SU-DHL-6 (cell line): Measurements from ENCODE around the gene ADGRD1.

Experiments
- H2AFZ ChIP-seq: fragments of 200-600 bp; sonication (generic); 2 replicates; pipeline ENCODE4 v1.6.1; 2014; ENCODE audit warnings: low read depth, mild to moderate bottlenecking, moderate library complexity, mixed read lengths, antibody characterized with exemption, low read length; ENCODE audit not compliant: severe bottlenecking
- H3F3A ChIP-seq: fragments of 200-600 bp; shearing (Covaris generic); 2 replicates; pipeline ENCODE4 v1.6.0; 2016; ENCODE audit warnings: antibody characterized with exemption, mild to moderate bottlenecking; ENCODE audit not compliant: insufficient read depth
- H3K27ac ChIP-seq: fragments of 200-600 bp; sonication (generic); 2 replicates; pipeline ENCODE4 v1.5.1; 2016; ENCODE audit warnings: low read depth, mild to moderate bottlenecking, low read length, moderate library complexity, mixed read lengths
- H3K27me3 ChIP-seq: fragments of 200-600 bp; sonication (generic), shearing (Covaris generic); 2 replicates; pipeline ENCODE4 v1.6.0; 2014; ENCODE audit warnings: mild to moderate bottlenecking, low read length
- H3K36me3 ChIP-seq: fragments of 200-600 bp; sonication (generic); 2 replicates; pipeline ENCODE4 v1.6.1; 2014; ENCODE audit warnings: mild to moderate bottlenecking, low read length, mixed read lengths
- H3K4me2 ChIP-seq: fragments of 300-600, 200-600 bp; shearing (Covaris generic), sonication (generic); 2 replicates; pipeline ENCODE4 v1.6.0; 2014; ENCODE audit warnings: low read length, low read depth, mild to moderate bottlenecking; ENCODE audit not compliant: poor library complexity, severe bottlenecking
- H3K4me3 ChIP-seq: fragments of 200-600 bp; sonication (generic); 2 replicates; pipeline ENCODE4 v1.5.1; 2014; ENCODE audit warnings: antibody characterized with exemption, low read length, mild to moderate bottlenecking, mixed read lengths; ENCODE audit not compliant: insufficient read depth, poor library complexity, severe bottlenecking
- H3K79me2 ChIP-seq: fragments of 200-600 bp; sonication (generic); 2 replicates; pipeline ENCODE4 v1.6.1; 2014; ENCODE audit warnings: mild to moderate bottlenecking, low read length, moderate library complexity; ENCODE audit not compliant: insufficient read depth
- H3K9ac ChIP-seq: fragments of 200-600 bp; sonication (generic); 2 replicates; pipeline ENCODE4 v1.7.0; 2014; ENCODE audit warnings: mild to moderate bottlenecking, low read length
- H3K9me2 ChIP-seq: fragments of 200-600 bp; sonication (generic); replicated peaks from 2 replicates; pipeline ENCODE4 v1.6.1; 2014; ENCODE audit warnings: low read length; ENCODE audit not compliant: insufficient read depth
- H3K9me3 ChIP-seq: fragments of 200-600 bp; sonication (generic); 2 replicates; pipeline ENCODE4 v1.6.1; 2014; ENCODE audit warnings: low read length, mixed read lengths; ENCODE audit not compliant: insufficient read depth
- H4K20me1 ChIP-seq: fragments of 200-600 bp; sonication (generic); 2 replicates; pipeline ENCODE4 v1.6.1; 2014; ENCODE audit warnings: low read depth, mild to moderate bottlenecking, antibody characterized with exemption, low read length, moderate library complexity, mixed read lengths
- CTCF ChIP-seq: fragments of 200-600 bp; sonication (generic); IDR thresholded peaks from one replicate; pipeline ENCODE4 v1.5.1; 2017; ENCODE audit warnings: antibody characterized with exemption, mild to moderate bottlenecking, low read length, moderate library complexity; ENCODE audit not compliant: insufficient read depth, poor library complexity, severe bottlenecking
- EZH2phosphoT487 ChIP-seq: fragments of 200-600 bp; sonication (generic), shearing (Covaris generic); conservative IDR thresholded peaks from 2 replicates; pipeline ENCODE4 v1.6.1; 2018; ENCODE audit warnings: mild to moderate bottlenecking, antibody characterized with exemption, low read length, moderate library complexity, mixed read lengths

ADGRD1 gene

GRCh38 chr12:130968611-130969010 lies 14.9 kb downstream of the ADGRD1 start:
- Histone ChIP-seq H3K27ac (no peak overlapping the region), H3K9me2 (no peaks in the 10 kb centered on the region), H3K36me3 (no peaks in the 10 kb centered on the region), H3K4me3 (no peak overlapping the region), H3K9me3 (no peaks in the 10 kb centered on the region), H3K27me3 (no peaks in the 10 kb centered on the region), H3F3A (no peaks in the 10 kb centered on the region), H4K20me1 (no peaks in the 10 kb centered on the region), H3K79me2 (no peaks in the 10 kb centered on the region), H3K9ac (no peak overlapping the region), H3K4me2 (no peak overlapping the region), H2AFZ (no peak overlapping the region)
- TF ChIP-seq CTCF (no peak), EZH2phosphoT487 (no peak)

- Histone ChIP-seq H4K20me1 (no peaks in the 10 kb centered on the region), H3K9ac (no peak overlapping the region), H3K4me3 (no peak overlapping the region), H3F3A (no peaks in the 10 kb centered on the region), H3K27ac (no peak overlapping the region), H3K36me3 (no peaks in the 10 kb centered on the region), H3K79me2 (no peaks in the 10 kb centered on the region), H3K9me3 (no peaks in the 10 kb centered on the region), H3K27me3 (no peaks in the 10 kb centered on the region), H3K9me2 (no peaks in the 10 kb centered on the region), H3K4me2 (no peak overlapping the region), H2AFZ (no peak overlapping the region)
- TF ChIP-seq EZH2phosphoT487: no peak
- no peak for TF ChIP-seq CTCF
Measured at GRCh38 chr12:130969223-130969622, 15.5 kb downstream of the ADGRD1 start.

- Histone ChIP-seq H3K9me2 (no peaks in the 10 kb centered on the region), H3K9ac (no peak overlapping the region), H3K27ac (no peak overlapping the region), H2AFZ (no peak overlapping the region), H3K79me2 (no peaks in the 10 kb centered on the region), H3F3A (no peaks in the 10 kb centered on the region), H3K4me2 (no peak overlapping the region), H3K9me3 (no peaks in the 10 kb centered on the region), H3K4me3 (no peak overlapping the region), H3K36me3 (no peaks in the 10 kb centered on the region), H3K27me3 (no peaks in the 10 kb centered on the region), H4K20me1 (no peaks in the 10 kb centered on the region)
- TF ChIP-seq EZH2phosphoT487: no peak
- no peak for TF ChIP-seq CTCF
Measured at GRCh38 chr12:130970165-130970907, 16.6 kb downstream of the ADGRD1 start.
